Measurements from ENCODE around the gene PSMC1. TPM values are rescaled to one million over a fixed set of nuclear protein-coding genes. Genes with fewer than 3 reads are reported as not detected.

PSMC1 gene
- total and polyA plus RNA-seq, 2 donors (not counting 1 experiment from before 2014, with no cell fraction given) = 21.4 to 51.6 TPM

GRCh38 chr14:90248594-90248993 lies 7.8 kb upstream of the PSMC1 start:
- no peaks in the 10 kb centered on the region for H3K79me2 ChIP-seq (ENCODE audit: control insufficient read depth, insufficient read depth, low read length)
- H3K36me3 ChIP-seq (replicated peaks in 1 of 2; ENCODE audit: control extremely low read depth in 1 of 2, control insufficient read depth in 1 of 2, extremely low read depth in 1 of 2, insufficient read depth in 2 of 2, low read length in 1 of 2) = no peaks in the 10 kb centered on the region
- no peak overlapping the region for H3K27ac Mint-ChIP-seq
- no peak for DNase-seq
- CTCF ChIA-PET = interaction anchor here (0.6 kb wide), 1 partner anchor 273 kb away, joined by 3 read pairs; no protein-coding TSS in a partner anchor
- H2AFZ ChIP-seq (ENCODE audit: insufficient read depth, low read depth, low read length, poor library complexity, severe bottlenecking) = no peak overlapping the region
- TF ChIP-seq EZH2 (IDR thresholded peaks at IDR 0.05; ENCODE audit: borderline replicate concordance, insufficient read depth, low read depth, low read length, poor library complexity, severe bottlenecking) (no peak), CTCF (IDR thresholded peaks at IDR 0.05) (no peak)
- peaks cover 0 to 10% (median 2%) of the 10 kb centered on the region in 4 experiments for H3K27me3 ChIP-seq (replicated peaks in 1 of 4; ENCODE audit: control extremely low read depth in 1 of 4, control insufficient read depth in 3 of 4, insufficient read depth in 4 of 4, low read length in 3 of 4)
- WGBS (ENCODE audit: insufficient coverage) = 92% methylated on average over 2 of the region's 2 CpGs
- peaks cover 0 to 8% (median 3%) of the 10 kb centered on the region in 3 donors for H3K9me3 ChIP-seq (ENCODE audit: control extremely low read depth in 1 of 3, control insufficient read depth in 2 of 3, insufficient read depth in 1 of 3, low read length in 2 of 3)
- H3K9ac ChIP-seq (ENCODE audit: low read length) = no peak overlapping the region
- H3K4me3 ChIP-seq (ENCODE audit: control extremely low read depth in 1 of 5, extremely low read depth in 1 of 5, insufficient read depth in 1 of 5, low read depth in 2 of 5, low read length in 4 of 5) = no peak overlapping the region
- no peak overlapping the region for H3K4me2 ChIP-seq (replicated peaks; ENCODE audit: low read depth, low read length, poor library complexity, severe bottlenecking)
- H4K20me1 ChIP-seq (ENCODE audit: control insufficient read depth, insufficient read depth, low read length, poor library complexity, severe bottlenecking) = no peaks in the 10 kb centered on the region
- peaks cover 24% of the 10 kb centered on the region for H3K27me3 Mint-ChIP-seq
- H3K4me1 ChIP-seq (ENCODE audit: control insufficient read depth in 2 of 2, insufficient read depth in 2 of 2, low read length in 2 of 2) = peaks cover 0 to 2% of the 10 kb centered on the region in 2 donors
- POLR2A ChIA-PET = no interaction called here
- H3K27ac ChIP-seq (ENCODE audit: low read length in 2 of 2) = no peak overlapping the region
- ATAC-seq (ENCODE audit: low read depth) = no peak
- peaks cover 4% of the 10 kb centered on the region for H3K9me3 Mint-ChIP-seq (ENCODE audit: insufficient read depth)
- intact Hi-C loops (cut with micrococcal nuclease) = no loop called here
- H3K4me3 Mint-ChIP-seq = no peak overlapping the region
- no peaks in the 10 kb centered on the region for H3K4me1 Mint-ChIP-seq

DNA sequence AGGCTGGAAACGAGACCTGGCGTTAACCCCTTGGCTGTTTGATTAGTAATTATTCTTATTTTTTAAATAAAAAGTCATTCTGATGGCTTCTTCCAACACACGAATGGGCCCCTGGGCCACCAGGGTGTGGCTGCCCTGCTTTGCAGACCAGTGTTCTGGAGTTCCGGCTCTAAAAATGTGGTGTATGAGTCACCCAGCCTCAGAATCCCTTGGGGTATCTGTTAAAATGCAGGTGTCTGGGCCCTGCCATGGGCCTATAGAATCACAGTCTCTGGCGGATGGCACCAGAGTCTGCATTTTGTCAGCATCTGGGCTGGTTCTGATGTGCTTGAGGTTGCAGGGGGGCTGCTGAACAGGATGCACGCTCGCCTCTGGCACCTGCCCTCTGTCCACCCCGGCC lies 2.5 kb upstream of the PSMC1 start:
- Histone ChIP-seq H3K79me2 (ENCODE audit: control insufficient read depth, insufficient read depth, low read length) (peaks cover 33% of the 10 kb centered on the region), H3K9ac (ENCODE audit: low read length) (no peak overlapping the region), H3K27ac (ENCODE audit: low read length in 2 of 2) (no peak overlapping the region), H3K4me1 (ENCODE audit: control insufficient read depth in 2 of 2, insufficient read depth in 2 of 2, low read length in 2 of 2) (peaks cover 14 to 25% of the 10 kb centered on the region in 2 donors), H3K27me3 (replicated peaks in 1 of 4; ENCODE audit: control extremely low read depth in 1 of 4, control insufficient read depth in 3 of 4, insufficient read depth in 4 of 4, low read length in 3 of 4) (peaks cover 0 to 5% (median 2%) of the 10 kb centered on the region in 4 experiments), H3K4me3 (ENCODE audit: control extremely low read depth in 1 of 5, extremely low read depth in 1 of 5, insufficient read depth in 1 of 5, low read depth in 2 of 5, low read length in 4 of 5) (no peak overlapping the region), H3K36me3 (replicated peaks in 1 of 2; ENCODE audit: control extremely low read depth in 1 of 2, control insufficient read depth in 1 of 2, extremely low read depth in 1 of 2, insufficient read depth in 2 of 2, low read length in 1 of 2) (peaks cover 0 to under 1% of the 10 kb centered on the region in 2 experiments), H4K20me1 (ENCODE audit: control insufficient read depth, insufficient read depth, low read length, poor library complexity, severe bottlenecking) (no peaks in the 10 kb centered on the region), H2AFZ (ENCODE audit: insufficient read depth, low read depth, low read length, poor library complexity, severe bottlenecking) (peak overlapping the region; percentile 20), H3K9me3 (ENCODE audit: control extremely low read depth in 1 of 3, control insufficient read depth in 2 of 3, insufficient read depth in 1 of 3, low read length in 2 of 3) (peaks cover 0 to 19% (median 2%) of the 10 kb centered on the region in 3 donors), H3K4me2 (replicated peaks; ENCODE audit: low read depth, low read length, poor library complexity, severe bottlenecking) (peak overlapping the region; percentile 18)
- ChIA-PET POLR2A (no interaction called here), CTCF (no interaction called here)
- H3K4me1 Mint-ChIP-seq = peaks cover 37% of the 10 kb centered on the region
- 59% methylated on average over 5 of the region's 8 CpGs for WGBS (ENCODE audit: insufficient coverage)
- no peak for ATAC-seq (ENCODE audit: low read depth)
- TF ChIP-seq EZH2 (IDR thresholded peaks at IDR 0.05; ENCODE audit: borderline replicate concordance, insufficient read depth, low read depth, low read length, poor library complexity, severe bottlenecking) (no peak), CTCF (IDR thresholded peaks at IDR 0.05) (no peak)
- intact Hi-C loops (cut with micrococcal nuclease) = no loop called here
- peaks cover 10% of the 10 kb centered on the region for H3K27me3 Mint-ChIP-seq
- no peak for DNase-seq
- H3K9me3 Mint-ChIP-seq (ENCODE audit: insufficient read depth) = peaks cover 2% of the 10 kb centered on the region
- peak overlapping the region; percentile 19 for H3K4me3 Mint-ChIP-seq
- H3K27ac Mint-ChIP-seq = peak overlapping the region; percentile 20
